ENCODE data around the gene MMP15. TPM values are rescaled to one million over a fixed set of nuclear protein-coding genes. Genes with fewer than 3 reads are reported as not detected.

The MMP15 gene
- polyA plus RNA-seq, 4 donors: 38.2 to 67.3 (median 49.7) TPM

GRCh38 chr16:58026705-58027160, 1.2 kb downstream of the MMP15 start:
- Histone ChIP-seq H3K9me3 (ENCODE audit: control insufficient read depth in 2 of 2, insufficient read depth in 1 of 2, low read depth in 1 of 2, low read length in 1 of 2) (no peaks in the 10 kb centered on the region), H3K4me1 (ENCODE audit: control insufficient read depth in 3 of 3, insufficient read depth in 2 of 3, low read depth in 1 of 3, low read length in 2 of 3) (peaks cover 14 to 56% (median 15%) of the 10 kb centered on the region in 3 donors), H3K4me3 (ENCODE audit: low read depth in 1 of 3, low read length in 3 of 3) (peak overlapping the region; percentile 62 to 93 (median 80)), H3K36me3 (ENCODE audit: control insufficient read depth in 3 of 3, insufficient read depth in 2 of 3, low read depth in 1 of 3, low read length in 3 of 3) (peaks cover 0 to 34% (median 0%) of the 10 kb centered on the region in 3 donors), H3K27ac (ENCODE audit: low read depth in 1 of 3, low read length in 2 of 3) (peak overlapping the region; percentile 87 to 96 (median 93)), H3K27me3 (ENCODE audit: control insufficient read depth in 3 of 3, insufficient read depth in 3 of 3, low read length in 3 of 3) (no peaks in the 10 kb centered on the region)
- FAIRE-seq: no peak
- DNase-seq: peak in 1 of 2 donors; percentile 62
- WGBS, 3 donors: 0 to 1% (median 1%) methylated on average over 28 to 38 of the region's 38 CpGs

- peak overlapping the region; percentile 62 to 93 (median 80) for H3K4me3 ChIP-seq (ENCODE audit: low read depth in 1 of 3, low read length in 3 of 3)
- WGBS, 3 donors: 6 to 14% (median 9%) methylated on average over 37 to 43 of the region's 43 CpGs
- H3K9me3 ChIP-seq (ENCODE audit: control insufficient read depth in 2 of 2, insufficient read depth in 1 of 2, low read depth in 1 of 2, low read length in 1 of 2): no peaks in the 10 kb centered on the region
- peaks cover 0 to 34% (median 0%) of the 10 kb centered on the region in 3 donors for H3K36me3 ChIP-seq (ENCODE audit: control insufficient read depth in 3 of 3, insufficient read depth in 2 of 3, low read depth in 1 of 3, low read length in 3 of 3)
- DNase-seq (peak; percentile 79 to 88), FAIRE-seq (no peak)
- H3K4me1 ChIP-seq (ENCODE audit: control insufficient read depth in 3 of 3, insufficient read depth in 2 of 3, low read depth in 1 of 3, low read length in 2 of 3): peaks cover 14 to 52% (median 15%) of the 10 kb centered on the region in 3 donors
- H3K27me3 ChIP-seq (ENCODE audit: control insufficient read depth in 3 of 3, insufficient read depth in 3 of 3, low read length in 3 of 3): no peaks in the 10 kb centered on the region
- H3K27ac ChIP-seq (ENCODE audit: low read depth in 1 of 3, low read length in 2 of 3): peak overlapping the region; percentile 87 to 96 (median 93)
Measured at GRCh38 chr16:58027161-58027915, 1.8 kb downstream of the MMP15 start.

- peak overlapping the region; percentile 62 to 93 (median 80) for H3K4me3 ChIP-seq (ENCODE audit: low read depth in 1 of 3, low read length in 3 of 3)
- peaks cover 14 to 45% (median 15%) of the 10 kb centered on the region in 3 donors for H3K4me1 ChIP-seq (ENCODE audit: control insufficient read depth in 3 of 3, insufficient read depth in 2 of 3, low read depth in 1 of 3, low read length in 2 of 3)
- 85 to 88% (median 86%) methylated on average over 8 of the region's 8 CpGs for WGBS, 3 donors
- DNase-seq: no peak
- H3K27me3 ChIP-seq (ENCODE audit: control insufficient read depth in 3 of 3, insufficient read depth in 3 of 3, low read length in 3 of 3): no peaks in the 10 kb centered on the region
- peak overlapping the region in 1 of 3 donors; percentile 62 for H3K27ac ChIP-seq (ENCODE audit: low read depth in 1 of 3, low read length in 2 of 3)
- FAIRE-seq: no peak
- no peaks in the 10 kb centered on the region for H3K9me3 ChIP-seq (ENCODE audit: control insufficient read depth in 2 of 2, insufficient read depth in 1 of 2, low read depth in 1 of 2, low read length in 1 of 2)
- peaks cover 0 to 37% (median 0%) of the 10 kb centered on the region in 3 donors for H3K36me3 ChIP-seq (ENCODE audit: control insufficient read depth in 3 of 3, insufficient read depth in 2 of 3, low read depth in 1 of 3, low read length in 3 of 3)
Measured at GRCh38 chr16:58027916-58028455, 2.4 kb downstream of the MMP15 start.

GRCh38 chr16:58028541-58029070, 3.1 kb downstream of the MMP15 start:
- Histone ChIP-seq H3K4me1 (ENCODE audit: control insufficient read depth in 3 of 3, insufficient read depth in 2 of 3, low read depth in 1 of 3, low read length in 2 of 3) (peaks cover 12 to 39% (median 12%) of the 10 kb centered on the region in 3 donors), H3K27ac (ENCODE audit: low read depth in 1 of 3, low read length in 2 of 3) (peak overlapping the region in 1 of 3 donors; percentile 62), H3K9me3 (ENCODE audit: control insufficient read depth in 2 of 2, insufficient read depth in 1 of 2, low read depth in 1 of 2, low read length in 1 of 2) (no peaks in the 10 kb centered on the region), H3K27me3 (ENCODE audit: control insufficient read depth in 3 of 3, insufficient read depth in 3 of 3, low read length in 3 of 3) (no peaks in the 10 kb centered on the region), H3K4me3 (ENCODE audit: low read depth in 1 of 3, low read length in 3 of 3) (peak overlapping the region in 1 of 3 donors; percentile 80), H3K36me3 (ENCODE audit: control insufficient read depth in 3 of 3, insufficient read depth in 2 of 3, low read depth in 1 of 3, low read length in 3 of 3) (peaks cover 0 to 41% (median 0%) of the 10 kb centered on the region in 3 donors)
- FAIRE-seq: no peak
- peak in 1 of 2 donors; percentile 50 for DNase-seq
- 43 to 53% (median 44%) methylated on average over 6 of the region's 6 CpGs for WGBS, 3 donors

GRCh38 chr16:58029410-58029809, 3.9 kb downstream of the MMP15 start:
- 49 to 74% (median 58%) methylated on average over 2 of the region's 2 CpGs for WGBS, 3 donors
- peaks cover 0 to 45% (median 0%) of the 10 kb centered on the region in 3 donors for H3K36me3 ChIP-seq (ENCODE audit: control insufficient read depth in 3 of 3, insufficient read depth in 2 of 3, low read depth in 1 of 3, low read length in 3 of 3)
- FAIRE-seq: no peak
- no peaks in the 10 kb centered on the region for H3K27me3 ChIP-seq (ENCODE audit: control insufficient read depth in 3 of 3, insufficient read depth in 3 of 3, low read length in 3 of 3)
- H3K4me3 ChIP-seq (ENCODE audit: low read depth in 1 of 3, low read length in 3 of 3): no peak overlapping the region
- no peaks in the 10 kb centered on the region for H3K9me3 ChIP-seq (ENCODE audit: control insufficient read depth in 2 of 2, insufficient read depth in 1 of 2, low read depth in 1 of 2, low read length in 1 of 2)
- peak overlapping the region in 1 of 3 donors; percentile 94 for H3K27ac ChIP-seq (ENCODE audit: low read depth in 1 of 3, low read length in 2 of 3)
- peaks cover 11 to 37% (median 12%) of the 10 kb centered on the region in 3 donors for H3K4me1 ChIP-seq (ENCODE audit: control insufficient read depth in 3 of 3, insufficient read depth in 2 of 3, low read depth in 1 of 3, low read length in 2 of 3)
- DNase-seq: peak in 1 of 2 donors; percentile 89

GRCh38 chr16:58030136-58030840, 4.7 kb downstream of the MMP15 start:
- no peaks in the 10 kb centered on the region for H3K9me3 ChIP-seq (ENCODE audit: control insufficient read depth in 2 of 2, insufficient read depth in 1 of 2, low read depth in 1 of 2, low read length in 1 of 2)
- H3K27me3 ChIP-seq (ENCODE audit: control insufficient read depth in 3 of 3, insufficient read depth in 3 of 3, low read length in 3 of 3): no peaks in the 10 kb centered on the region
- no peak for FAIRE-seq
- peaks cover 11 to 32% (median 12%) of the 10 kb centered on the region in 3 donors for H3K4me1 ChIP-seq (ENCODE audit: control insufficient read depth in 3 of 3, insufficient read depth in 2 of 3, low read depth in 1 of 3, low read length in 2 of 3)
- WGBS, 3 donors: 66 to 82% (median 70%) methylated on average over 11 of the region's 11 CpGs
- H3K4me3 ChIP-seq (ENCODE audit: low read depth in 1 of 3, low read length in 3 of 3): no peak overlapping the region
- H3K36me3 ChIP-seq (ENCODE audit: control insufficient read depth in 3 of 3, insufficient read depth in 2 of 3, low read depth in 1 of 3, low read length in 3 of 3): peaks cover 0 to 52% (median 0%) of the 10 kb centered on the region in 3 donors
- DNase-seq: peak in 1 of 2 donors; percentile 75
- H3K27ac ChIP-seq (ENCODE audit: low read depth in 1 of 3, low read length in 2 of 3): peak overlapping the region in 2 of 3 donors; percentile 51 to 94

GRCh38 chr16:58031016-58031800, 5.7 kb downstream of the MMP15 start:
- FAIRE-seq (no peak), DNase-seq (peak in 1 of 2 donors; percentile 54)
- Histone ChIP-seq H3K27ac (ENCODE audit: low read depth in 1 of 3, low read length in 2 of 3) (peak overlapping the region in 2 of 3 donors; percentile 51 to 57), H3K27me3 (ENCODE audit: control insufficient read depth in 3 of 3, insufficient read depth in 3 of 3, low read length in 3 of 3) (no peaks in the 10 kb centered on the region), H3K36me3 (ENCODE audit: control insufficient read depth in 3 of 3, insufficient read depth in 2 of 3, low read depth in 1 of 3, low read length in 3 of 3) (peaks cover 0 to 61% (median 0%) of the 10 kb centered on the region in 3 donors), H3K4me3 (ENCODE audit: low read depth in 1 of 3, low read length in 3 of 3) (no peak overlapping the region), H3K9me3 (ENCODE audit: control insufficient read depth in 2 of 2, insufficient read depth in 1 of 2, low read depth in 1 of 2, low read length in 1 of 2) (no peaks in the 10 kb centered on the region), H3K4me1 (ENCODE audit: control insufficient read depth in 3 of 3, insufficient read depth in 2 of 3, low read depth in 1 of 3, low read length in 2 of 3) (peaks cover 11 to 32% (median 12%) of the 10 kb centered on the region in 3 donors)
- 57 to 69% (median 62%) methylated on average over 14 of the region's 14 CpGs for WGBS, 3 donors
